Kidney (tissue), 14 donors: Measurements from ENCODE around the gene REV3L. TPM values are rescaled to one million over a fixed set of nuclear protein-coding genes. Genes with fewer than 3 reads are reported as not detected.

Experiments
- DNase-seq, 5 donors: peaks; one replicate each; pipeline ENCODE4 v3.0.0-alpha.2; 2013 to 2020
- FAIRE-seq: peaks from 2 replicates; lab custom pipeline; 2012; peaks lifted over from hg19 to GRCh38; lab: Jason Lieb, UNC
- H3K27ac ChIP-seq, 2 donors: one replicate each; pipeline ENCODE4 v1.7.0; 2013; ENCODE audit warnings: low read depth in 2 of 2, low read length in 2 of 2, inconsistent platforms in 1 of 2
- H3K27me3 ChIP-seq: one replicate; pipeline ENCODE4 v1.7.1; 2013; ENCODE audit warnings: low read length, inconsistent platforms; ENCODE audit not compliant: control insufficient read depth, insufficient read depth
- H3K36me3 ChIP-seq, 3 donors: one replicate each; pipeline versions ENCODE4 v1.7.0 to v1.7.1; 2013; ENCODE audit warnings: low read length in 3 of 3, control low read depth in 1 of 3, inconsistent platforms in 1 of 3; ENCODE audit not compliant: insufficient read depth in 3 of 3, control insufficient read depth in 2 of 3
- H3K4me1 ChIP-seq, 3 donors: one replicate each; pipeline versions ENCODE4 v1.7.0 to v1.7.1; 2013; ENCODE audit warnings: low read length in 3 of 3, inconsistent platforms in 1 of 3, low read depth in 1 of 3; ENCODE audit not compliant: control insufficient read depth in 2 of 3, insufficient read depth in 2 of 3
- H3K4me3 ChIP-seq, 3 donors: one replicate each; pipeline versions ENCODE4 v1.7.0 to v1.8.1; 2013; ENCODE audit warnings: low read length in 3 of 3, control low read depth in 1 of 3, inconsistent platforms in 1 of 3
- H3K9ac ChIP-seq, 3 donors: one replicate each; pipeline versions ENCODE4 v1.7.0 to v1.7.1; 2013; ENCODE audit warnings: low read length in 3 of 3, control low read depth in 1 of 3, inconsistent platforms in 1 of 3
- H3K9me3 ChIP-seq, 3 donors: one replicate each; pipeline versions ENCODE4 v1.7.0 to v1.7.1; 2013; ENCODE audit warnings: low read length in 3 of 3, control low read depth in 1 of 3, inconsistent platforms in 1 of 3; ENCODE audit not compliant: control insufficient read depth in 2 of 3, insufficient read depth in 1 of 3
- CTCF ChIP-seq: IDR thresholded peaks from 3 replicates; pipeline ENCODE4 v1.5.1; 2012; ENCODE audit warnings: mild to moderate bottlenecking, moderate library complexity, borderline replicate concordance; ENCODE audit not compliant: insufficient read depth; ENCODE audit errors: extremely low read depth
- intact Hi-C: fragments of 100-400 bp; cut with DNase I; formaldehyde crosslinking; loops from one replicate; pipeline ENCODE4 v1.11.1; 2022
- polyA plus RNA-seq: library from polyadenylated mRNA; stranded (reverse); fragments of 350-450 nt; fragmentation: Illumina TruSeq; extraction: RNeasy Lipid Tissue Mini Kit (QIAGEN cat#74804); gene quantifications from one replicate; pipeline ENCODE4 v1.2.3, GENCODE V29; 2014; ENCODE audit warnings: low read depth, low replicate concordance; ENCODE audit not compliant: insufficient read depth
- total RNA-seq: library from RNA; stranded (reverse); fragmentation: NEBNext Ultra II Directional; extraction: Animal tissue kit (Norgen Biotek cat#: 25700); gene quantifications from one replicate; pipeline ENCODE4 v1.2.1, GENCODE V29; 2021
- donor health status: control.
- donor health status: control.
- donor health status: control.
- donor health status: control.
- donor health status: control.
- donor health status: DM: yes; HTN: yes; CAD: no.
- donor health status: Normal renal cell carcinoma (clear cell type).

REV3L gene
- total and polyA plus RNA-seq, 2 donors from 2014 or later = 4.4 to 30.0 TPM

GRCh38 chr6:111470991-111471390 is 12.0 kb downstream of the REV3L start:
- Histone ChIP-seq H3K27me3 (no peaks in the 10 kb centered on the region), H3K4me3 (no peak overlapping the region), H3K4me1 (peaks cover 0 to 5% (median 0%) of the 10 kb centered on the region in 3 donors), H3K9ac (no peak overlapping the region), H3K27ac (no peak overlapping the region), H3K36me3 (no peaks in the 10 kb centered on the region), H3K9me3 (no peaks in the 10 kb centered on the region)
- intact Hi-C loops = no loop called here
- DNase-seq (no peak), FAIRE-seq (no peak)
- TF ChIP-seq CTCF = no peak

- intact Hi-C loops = no loop called here
- no peaks in the 10 kb centered on the region for H3K9me3 ChIP-seq
These were observed 13.5 kb downstream of the REV3L start for GRCh38 chr6:111469543-111469942.

GRCh38 chr6:111468329-111469012 is 14.5 kb downstream of the REV3L start:
- intact Hi-C loops = no loop called here
- Histone ChIP-seq H3K9me3 (no peaks in the 10 kb centered on the region), H3K36me3 (no peaks in the 10 kb centered on the region), H3K27ac (no peak overlapping the region), H3K9ac (no peak overlapping the region), H3K4me3 (no peak overlapping the region), H3K27me3 (no peaks in the 10 kb centered on the region), H3K4me1 (peaks cover 0 to 2% (median 0%) of the 10 kb centered on the region in 3 donors)
- no peak for TF ChIP-seq CTCF
- DNase-seq = no peak
- no peak for FAIRE-seq

More at GRCh38 chr6:111469543-111469942, 13.5 kb downstream of the REV3L start:
- H3K27ac ChIP-seq = no peak overlapping the region
- DNase-seq (no peak), FAIRE-seq (no peak)
- H3K4me3 ChIP-seq = no peak overlapping the region
- TF ChIP-seq CTCF = no peak
- H3K27me3 ChIP-seq = no peaks in the 10 kb centered on the region
- H3K36me3 ChIP-seq = no peaks in the 10 kb centered on the region
- no peak overlapping the region for H3K9ac ChIP-seq
- peaks cover 0 to 5% (median 0%) of the 10 kb centered on the region in 3 donors for H3K4me1 ChIP-seq

GRCh38 chr6:111464184-111464583 is 18.8 kb downstream of the REV3L start:
- no peak overlapping the region for H3K27ac ChIP-seq
- no peak overlapping the region for H3K9ac ChIP-seq
- no peaks in the 10 kb centered on the region for H3K27me3 ChIP-seq
- peaks cover 0 to 4% (median 0%) of the 10 kb centered on the region in 3 donors for H3K4me1 ChIP-seq
- no peak for DNase-seq
- no peak for FAIRE-seq
- H3K36me3 ChIP-seq = peaks cover 3 to 4% (median 4%) of the 10 kb centered on the region in 3 donors
- no peaks in the 10 kb centered on the region for H3K9me3 ChIP-seq
- intact Hi-C loops = no loop called here
- H3K4me3 ChIP-seq = no peak overlapping the region
- no peak for TF ChIP-seq CTCF
